IgD-negative memory B cell (primary cell): ENCODE measurements around the gene HMG20B. TPM values are rescaled to one million over a fixed set of nuclear protein-coding genes. Genes with fewer than 3 reads are reported as not detected.

Experiments
- H3K27ac Mint-ChIP-seq, 3 donors: one replicate each; pipeline ENCODE4 v1.8.0; 2020 to 2022; ENCODE audit warnings: mild to moderate bottlenecking in 3 of 3, mixed read lengths in 3 of 3, moderate library complexity in 1 of 3
- H3K27me3 Mint-ChIP-seq: one replicate; pipeline ENCODE4 v1.8.0; 2021; ENCODE audit warnings: mixed read lengths
- H3K36me3 Mint-ChIP-seq: one replicate; pipeline ENCODE4 v1.8.0; 2020; ENCODE audit warnings: mild to moderate bottlenecking, mixed read lengths
- H3K4me1 Mint-ChIP-seq, 3 donors: one replicate each; pipeline ENCODE4 v1.8.0; 2020 to 2022; ENCODE audit warnings: mixed read lengths in 3 of 3, mild to moderate bottlenecking in 1 of 3
- H3K4me3 Mint-ChIP-seq, 4 donors: one replicate each; pipeline ENCODE4 v1.8.0; 2020 to 2022; ENCODE audit warnings: mild to moderate bottlenecking in 4 of 4, mixed read lengths in 4 of 4, moderate library complexity in 3 of 4
- H3K9me3 Mint-ChIP-seq, 3 donors: one replicate each; pipeline ENCODE4 v1.8.0; 2020 to 2021; ENCODE audit warnings: mixed read lengths in 3 of 3, mild to moderate bottlenecking in 1 of 3
- polyA plus RNA-seq: library from polyadenylated mRNA; unstranded; fragments of 300-500 nt; fragmentation: Illumina TruSeq; gene quantifications from one replicate; pipeline ENCODE4 v1.2.3, GENCODE V29; 2021

Gene HMG20B
- polyA plus RNA-seq, 1 donor from 2014 or later, result 49.3 TPM

GRCh38 chr19:3610745-3611717 lies 38.3 kb downstream of the HMG20B start:
- Mint-ChIP-seq H3K36me3 (peaks cover 8% of the 10 kb centered on the region), H3K4me3 (no peak overlapping the region), H3K27ac (peak overlapping the region in 1 of 3 donors; percentile 33), H3K9me3 (no peaks in the 10 kb centered on the region), H3K27me3 (peaks cover 6% of the 10 kb centered on the region), H3K4me1 (peaks cover 0 to 7% (median 5%) of the 10 kb centered on the region in 3 donors)

- Mint-ChIP-seq H3K9me3 (no peaks in the 10 kb centered on the region), H3K36me3 (peaks cover 8% of the 10 kb centered on the region), H3K4me3 (peak overlapping the region in 1 of 4 donors; percentile 63), H3K4me1 (peaks cover 0 to 7% (median 5%) of the 10 kb centered on the region in 3 donors), H3K27ac (no peak overlapping the region), H3K27me3 (peaks cover 6% of the 10 kb centered on the region)
Observed at GRCh38 chr19:3611841-3612240, 39.1 kb downstream of the HMG20B start.

DNA sequence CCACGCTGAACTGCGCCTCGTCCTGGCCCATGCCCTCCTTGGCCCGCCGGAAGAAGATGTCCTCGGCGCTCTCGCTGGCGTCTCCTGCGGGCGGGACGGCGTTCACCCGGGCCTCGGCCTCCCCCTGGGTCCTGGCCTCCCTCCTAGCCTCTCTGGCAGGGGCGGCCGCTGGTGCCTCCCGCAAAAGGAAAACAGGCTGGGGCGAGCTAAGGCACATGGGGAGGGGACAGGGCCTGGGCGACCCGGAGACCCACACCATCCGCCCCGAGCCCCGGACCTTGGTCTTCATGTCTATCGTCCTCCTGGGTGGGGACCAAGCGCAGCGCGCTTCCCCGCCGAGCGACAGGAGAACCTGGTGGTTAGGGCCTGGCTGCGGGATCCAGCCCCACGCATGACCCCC lies 39.6 kb downstream of the HMG20B start:
- Mint-ChIP-seq H3K36me3 (peaks cover 8% of the 10 kb centered on the region), H3K27me3 (peaks cover 6% of the 10 kb centered on the region), H3K4me1 (peaks cover 0 to 5% (median 4%) of the 10 kb centered on the region in 3 donors), H3K4me3 (peak overlapping the region in 1 of 4 donors; percentile 63), H3K27ac (no peak overlapping the region), H3K9me3 (no peaks in the 10 kb centered on the region)

GRCh38 chr19:3612901-3613741 lies 40.4 kb downstream of the HMG20B start:
- H3K27me3 Mint-ChIP-seq, result peaks cover 3% of the 10 kb centered on the region
- peaks cover 0 to 3% (median 1%) of the 10 kb centered on the region in 3 donors for H3K4me1 Mint-ChIP-seq
- no peak overlapping the region for H3K27ac Mint-ChIP-seq
- H3K36me3 Mint-ChIP-seq, result peaks cover 5% of the 10 kb centered on the region
- H3K9me3 Mint-ChIP-seq, result no peaks in the 10 kb centered on the region
- no peak overlapping the region for H3K4me3 Mint-ChIP-seq

- H3K36me3 Mint-ChIP-seq, result peaks cover 5% of the 10 kb centered on the region
- H3K4me1 Mint-ChIP-seq, result peaks cover 0 to 2% (median 1%) of the 10 kb centered on the region in 3 donors
- no peak overlapping the region for H3K27ac Mint-ChIP-seq
- H3K27me3 Mint-ChIP-seq, result no peaks in the 10 kb centered on the region
- H3K4me3 Mint-ChIP-seq, result no peak overlapping the region
- no peaks in the 10 kb centered on the region for H3K9me3 Mint-ChIP-seq
Observed at GRCh38 chr19:3613818-3614661, 41.3 kb downstream of the HMG20B start.

- H3K27me3 Mint-ChIP-seq, result no peaks in the 10 kb centered on the region
- H3K9me3 Mint-ChIP-seq, result no peaks in the 10 kb centered on the region
- H3K4me1 Mint-ChIP-seq, result peaks cover 0 to 2% (median 1%) of the 10 kb centered on the region in 3 donors
- peaks cover 4% of the 10 kb centered on the region for H3K36me3 Mint-ChIP-seq
- H3K27ac Mint-ChIP-seq, result no peak overlapping the region
- H3K4me3 Mint-ChIP-seq, result peak overlapping the region in 1 of 4 donors; percentile 35
Observed at GRCh38 chr19:3614858-3615505, 42.2 kb downstream of the HMG20B start.

- peak overlapping the region in 1 of 3 donors; percentile 27 for H3K27ac Mint-ChIP-seq
- peak overlapping the region in 1 of 4 donors; percentile 35 for H3K4me3 Mint-ChIP-seq
- no peaks in the 10 kb centered on the region for H3K27me3 Mint-ChIP-seq
- peaks cover 4% of the 10 kb centered on the region for H3K36me3 Mint-ChIP-seq
- H3K9me3 Mint-ChIP-seq, result no peaks in the 10 kb centered on the region
- H3K4me1 Mint-ChIP-seq, result peaks cover 0 to 2% (median 1%) of the 10 kb centered on the region in 3 donors
Observed at GRCh38 chr19:3615524-3616135, 42.9 kb downstream of the HMG20B start.

DNA sequence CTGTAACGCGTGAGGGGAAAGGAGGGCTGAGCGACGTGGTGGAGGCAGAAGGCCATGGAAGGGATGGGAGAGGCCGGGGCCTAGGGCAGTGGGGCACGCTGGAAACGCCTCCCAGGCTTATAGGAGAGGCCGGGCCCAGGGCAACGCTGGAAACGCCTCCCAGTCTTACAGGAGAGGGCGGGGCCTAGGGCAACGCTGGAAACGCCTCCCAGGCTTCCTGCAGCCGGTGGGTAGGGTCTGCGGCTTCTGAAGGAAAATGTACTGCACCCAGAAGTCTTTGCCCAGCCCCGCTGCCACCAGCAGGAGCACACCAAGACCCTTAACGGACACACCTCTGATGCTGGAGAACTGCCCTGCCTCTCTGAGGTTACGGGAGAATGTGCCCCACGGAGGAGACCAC lies 44.7 kb downstream of the HMG20B start:
- no peaks in the 10 kb centered on the region for H3K27me3 Mint-ChIP-seq
- no peak overlapping the region for H3K4me3 Mint-ChIP-seq
- H3K27ac Mint-ChIP-seq, result peak overlapping the region in 1 of 3 donors; percentile 76
- H3K36me3 Mint-ChIP-seq, result no peaks in the 10 kb centered on the region
- peaks cover 0 to 3% (median 2%) of the 10 kb centered on the region in 3 donors for H3K4me1 Mint-ChIP-seq
- H3K9me3 Mint-ChIP-seq, result no peaks in the 10 kb centered on the region

DNA sequence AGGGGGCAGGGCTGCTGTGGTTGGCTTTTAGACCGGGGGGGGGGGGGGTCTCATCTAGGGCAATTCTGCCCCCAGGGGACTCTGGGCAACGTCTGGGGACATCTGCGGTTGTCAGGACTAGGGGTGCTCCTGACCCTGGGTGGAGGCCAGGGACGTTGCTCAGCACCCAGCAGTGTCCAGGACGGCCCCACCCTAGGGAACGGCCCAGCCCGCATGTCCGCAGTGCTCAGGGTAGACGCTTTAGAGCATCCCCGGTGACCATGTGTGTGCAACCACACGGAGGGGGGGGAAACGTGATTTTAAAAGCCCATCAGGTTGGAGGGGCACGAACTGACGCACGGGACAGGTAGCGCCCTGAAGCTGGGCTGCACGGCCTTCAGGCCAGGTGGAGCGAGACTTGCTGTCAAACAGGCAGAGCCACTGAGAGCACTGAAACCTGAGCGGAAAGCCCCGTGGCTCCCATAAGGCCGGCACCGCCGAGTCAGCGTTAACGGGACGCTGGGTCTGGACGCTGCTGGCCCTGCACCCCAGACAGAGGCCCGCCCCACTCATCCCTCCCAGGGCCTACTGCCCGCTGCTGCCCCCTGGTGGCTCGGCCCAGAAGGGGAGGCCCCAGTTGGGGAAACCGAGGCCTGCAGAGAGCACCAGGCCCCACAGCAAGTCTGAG lies 45.5 kb downstream of the HMG20B start:
- H3K4me1 Mint-ChIP-seq, result peaks cover 0 to 4% (median 2%) of the 10 kb centered on the region in 3 donors
- H3K27me3 Mint-ChIP-seq, result no peaks in the 10 kb centered on the region
- no peak overlapping the region for H3K27ac Mint-ChIP-seq
- no peak overlapping the region for H3K4me3 Mint-ChIP-seq
- H3K36me3 Mint-ChIP-seq, result no peaks in the 10 kb centered on the region
- no peaks in the 10 kb centered on the region for H3K9me3 Mint-ChIP-seq

DNA sequence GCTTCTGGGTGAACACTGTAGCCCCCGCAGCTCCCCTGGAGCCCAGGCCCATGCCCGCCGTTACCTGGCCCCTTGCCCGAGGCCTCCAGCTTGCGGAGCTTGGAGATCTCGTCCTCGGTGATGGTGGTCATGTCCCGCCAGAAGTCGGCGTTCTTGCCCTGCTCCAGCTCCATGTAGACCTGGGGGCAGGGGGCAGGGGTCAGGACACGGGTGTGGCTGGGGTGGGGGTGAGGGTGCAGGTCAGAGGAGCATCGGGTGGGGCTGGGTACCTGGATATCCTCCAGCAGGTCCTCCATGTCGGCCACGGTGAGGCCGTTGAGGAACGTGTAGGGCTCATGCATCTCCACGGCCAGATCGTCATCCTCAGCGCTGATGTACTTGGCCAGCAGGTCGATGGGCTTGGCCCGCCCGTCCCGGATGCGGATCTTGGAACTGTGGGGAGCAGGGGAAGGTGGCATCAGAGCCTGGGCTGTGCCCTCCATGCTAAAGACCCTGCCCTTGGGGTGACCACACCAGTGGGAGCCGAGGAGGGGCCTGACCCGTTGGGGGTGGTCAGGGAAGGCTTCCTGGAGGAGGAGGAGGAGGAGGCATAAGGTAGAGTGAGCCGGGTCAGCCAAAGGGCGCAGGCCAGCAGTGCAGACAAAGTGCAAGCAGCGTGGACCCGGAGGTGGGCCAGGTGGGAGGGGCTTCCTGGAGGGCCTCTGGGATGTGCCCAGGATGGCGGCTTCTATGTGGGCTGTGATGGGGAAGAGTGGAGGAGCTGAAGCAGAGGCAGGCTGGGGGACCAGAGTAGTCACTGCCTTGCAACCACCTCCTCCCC lies 46.3 kb downstream of the HMG20B start:
- H3K27me3 Mint-ChIP-seq, result no peaks in the 10 kb centered on the region
- no peaks in the 10 kb centered on the region for H3K9me3 Mint-ChIP-seq
- H3K4me3 Mint-ChIP-seq, result no peak overlapping the region
- peaks cover 0 to 4% (median 2%) of the 10 kb centered on the region in 3 donors for H3K4me1 Mint-ChIP-seq
- no peak overlapping the region for H3K27ac Mint-ChIP-seq
- H3K36me3 Mint-ChIP-seq, result no peaks in the 10 kb centered on the region

DNA sequence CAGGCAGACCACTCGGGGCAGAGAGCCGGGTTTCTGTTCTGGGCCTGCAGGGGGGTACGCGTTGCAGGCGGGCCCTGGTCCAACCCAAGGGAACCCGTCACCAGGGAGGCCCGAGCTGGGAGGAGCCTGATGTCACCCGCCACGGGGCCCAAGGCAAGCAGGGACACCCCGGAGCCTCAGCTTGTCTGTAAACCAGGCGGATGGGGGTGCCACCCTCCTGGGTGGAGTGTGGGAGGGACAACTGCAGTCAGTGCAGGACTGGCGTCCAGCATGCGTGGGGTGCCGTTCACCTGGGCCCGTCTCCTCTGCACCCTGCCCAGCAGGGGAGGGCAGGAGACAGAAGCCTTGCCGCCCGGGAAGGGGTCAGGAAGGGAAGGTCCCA lies 46.9 kb downstream of the HMG20B start:
- Mint-ChIP-seq H3K4me1 (peaks cover 0 to 10% (median 7%) of the 10 kb centered on the region in 3 donors), H3K36me3 (no peaks in the 10 kb centered on the region), H3K27me3 (no peaks in the 10 kb centered on the region), H3K9me3 (no peaks in the 10 kb centered on the region), H3K27ac (no peak overlapping the region), H3K4me3 (no peak overlapping the region)

GRCh38 chr19:3620145-3620816 lies 47.5 kb downstream of the HMG20B start:
- H3K4me3 Mint-ChIP-seq, result no peak overlapping the region
- H3K36me3 Mint-ChIP-seq, result no peaks in the 10 kb centered on the region
- no peaks in the 10 kb centered on the region for H3K9me3 Mint-ChIP-seq
- H3K27me3 Mint-ChIP-seq, result no peaks in the 10 kb centered on the region
- peaks cover 4 to 13% (median 9%) of the 10 kb centered on the region in 3 donors for H3K4me1 Mint-ChIP-seq
- H3K27ac Mint-ChIP-seq, result no peak overlapping the region
